Osteocyte (in vitro differentiated cells): ENCODE results near the gene CLIC4. TPM values are rescaled to one million over a fixed set of nuclear protein-coding genes. Genes with fewer than 3 reads are reported as not detected.

Source experiments
- DNase-seq: peaks from one replicate; pipeline ENCODE4 v3.0.0; 2021; ENCODE audit warnings: mixed read lengths; ENCODE audit not compliant: unreplicated experiment; ENCODE audit errors: extremely low spot score
- H3K27ac Mint-ChIP-seq: one replicate; pipeline ENCODE4 v1.8.0; 2021; ENCODE audit warnings: mild to moderate bottlenecking, mixed read lengths; ENCODE audit not compliant: unreplicated experiment
- H3K27me3 Mint-ChIP-seq: one replicate; pipeline ENCODE4 v1.8.0; 2021; ENCODE audit warnings: mixed read lengths; ENCODE audit not compliant: unreplicated experiment
- H3K36me3 Mint-ChIP-seq: one replicate; pipeline ENCODE4 v1.8.0; 2021; ENCODE audit warnings: mixed read lengths; ENCODE audit not compliant: unreplicated experiment
- H3K4me1 Mint-ChIP-seq: one replicate; pipeline ENCODE4 v1.8.0; 2021; ENCODE audit warnings: mixed read lengths; ENCODE audit not compliant: unreplicated experiment
- H3K4me3 Mint-ChIP-seq: one replicate; pipeline ENCODE4 v1.8.0; 2021; ENCODE audit warnings: mild to moderate bottlenecking, moderate library complexity, mixed read lengths; ENCODE audit not compliant: unreplicated experiment
- H3K9me3 Mint-ChIP-seq: one replicate; pipeline ENCODE4 v1.8.0; 2021; ENCODE audit warnings: mixed read lengths; ENCODE audit not compliant: unreplicated experiment
- CTCF ChIP-seq: fragments of 200-600 bp; sonication (generic); IDR thresholded peaks from 2 replicates; pipeline ENCODE4 v1.5.0; 2021; ENCODE audit warnings: antibody characterized with exemption, mild to moderate bottlenecking, moderate library complexity
- total RNA-seq: library from RNA; stranded (reverse); gene quantifications from 2 replicates; pipeline ENCODE4 v1.2.1, GENCODE V29; 2021

Gene CLIC4
- total RNA-seq, 1 donor from 2014 or later: 370 TPM

GRCh38 chr1:24764848-24765247, 19.6 kb downstream of the CLIC4 start:
- H3K9me3 Mint-ChIP-seq: no peaks in the 10 kb centered on the region
- TF ChIP-seq CTCF: no peak
- DNase-seq: no peak
- H3K27me3 Mint-ChIP-seq: no peaks in the 10 kb centered on the region
- no peak overlapping the region for H3K4me3 Mint-ChIP-seq
- peaks cover 38% of the 10 kb centered on the region for H3K4me1 Mint-ChIP-seq
- H3K27ac Mint-ChIP-seq: peak overlapping the region; percentile 61
- no peaks in the 10 kb centered on the region for H3K36me3 Mint-ChIP-seq

GRCh38 chr1:24765308-24765988, 20.2 kb downstream of the CLIC4 start:
- Mint-ChIP-seq H3K9me3 (no peaks in the 10 kb centered on the region), H3K4me1 (peaks cover 44% of the 10 kb centered on the region), H3K27me3 (no peaks in the 10 kb centered on the region), H3K36me3 (no peaks in the 10 kb centered on the region), H3K4me3 (no peak overlapping the region), H3K27ac (peak overlapping the region; percentile 61)
- DNase-seq: no peak
- no peak for TF ChIP-seq CTCF

- H3K36me3 Mint-ChIP-seq: no peaks in the 10 kb centered on the region
- no peaks in the 10 kb centered on the region for H3K27me3 Mint-ChIP-seq
- no peak overlapping the region for H3K27ac Mint-ChIP-seq
- no peak for TF ChIP-seq CTCF
- DNase-seq: no peak
- H3K4me1 Mint-ChIP-seq: peaks cover 59% of the 10 kb centered on the region
- no peaks in the 10 kb centered on the region for H3K9me3 Mint-ChIP-seq
- H3K4me3 Mint-ChIP-seq: no peak overlapping the region
These were observed 22.1 kb downstream of the CLIC4 start for GRCh38 chr1:24767351-24767750.

- Mint-ChIP-seq H3K4me1 (peaks cover 67% of the 10 kb centered on the region), H3K27me3 (no peaks in the 10 kb centered on the region), H3K27ac (peak overlapping the region; percentile 99), H3K9me3 (no peaks in the 10 kb centered on the region), H3K4me3 (no peak overlapping the region), H3K36me3 (peaks cover 5% of the 10 kb centered on the region)
- TF ChIP-seq CTCF: no peak
- no peak for DNase-seq
These were observed 23.8 kb downstream of the CLIC4 start for GRCh38 chr1:24768873-24769605.
